Activated T-helper 1 cell treated with anti-CD3 and anti-CD28 coated beads, Interleukin-12 subunit alpha, Interleukin-12 subunit beta, Interleukin-2, Interleukin-4 antibody, amounts not matched to agents 30 ng/mL and 10 ng/mL and 1 ng/mL, durations not matched to agents 14 hours and 24 hours and 36 hours (primary cell): ENCODE results near the gene DCAF12. TPM values are rescaled to one million over a fixed set of nuclear protein-coding genes. Genes with fewer than 3 reads are reported as not detected.

ENCODE experiments used
- DNase-seq: peaks from one replicate; pipeline ENCODE4 v3.0.0; 2021; ENCODE audit warnings: low spot score
- H3K27ac Mint-ChIP-seq: one replicate; pipeline ENCODE4 v1.8.0; 2021; ENCODE audit warnings: mild to moderate bottlenecking, mixed read lengths
- H3K27me3 Mint-ChIP-seq: one replicate; pipeline ENCODE4 v1.8.0; 2022; ENCODE audit warnings: mild to moderate bottlenecking, moderate library complexity, mixed read lengths; ENCODE audit not compliant: insufficient read depth
- H3K36me3 Mint-ChIP-seq: one replicate; pipeline ENCODE4 v1.8.0; 2021; ENCODE audit warnings: low read depth, mixed read lengths
- H3K4me1 Mint-ChIP-seq: one replicate; pipeline ENCODE4 v1.8.0; 2021; ENCODE audit warnings: low read depth, mixed read lengths
- H3K4me3 Mint-ChIP-seq: one replicate; pipeline ENCODE4 v1.8.0; 2021; ENCODE audit warnings: mild to moderate bottlenecking, moderate library complexity, mixed read lengths
- H3K9me3 Mint-ChIP-seq: one replicate; pipeline ENCODE4 v1.8.0; 2021; ENCODE audit warnings: mixed read lengths
- intact Hi-C: fragments of 100-400 bp; cut with micrococcal nuclease; formaldehyde crosslinking; loops from one replicate; pipeline ENCODE4 v1.15.1; 2024
- total RNA-seq: library from RNA; stranded (reverse); gene quantifications from 2 replicates; pipeline ENCODE4 v1.2.3, GENCODE V29; 2022

Gene DCAF12
- total RNA-seq = 49.7 and 52.8 TPM in 2 replicates

- Mint-ChIP-seq H3K27ac (peak within 1 kb of the TSS; percentile 96), H3K4me3 (peak within 1 kb of the TSS; percentile 96), H3K36me3 (peaks cover 30% of the 10 kb centered on the region), H3K27me3 (no peaks in the 10 kb centered on the region), H3K9me3 (no peaks in the 10 kb centered on the region), H3K4me1 (peaks cover 43% of the 10 kb centered on the region)
- intact Hi-C loops = loop anchor here (1.0 to 10.0 kb wide), 10 partner anchors 34 to 858 kb away; partner anchors contain the start of genes DNAI1, DNAJB5, FAM219A and KIF24
- peak; percentile 89 for DNase-seq
Measured at GRCh38 chr9:34126207-34127034, at the start of gene DCAF12. Gene DCAF12 (minus strand): TSS chr9:34126698. CDS start chr9:34126431, 267 bp downstream.

- Mint-ChIP-seq H3K4me1 (peaks cover 12% of the 10 kb centered on the region), H3K27ac (no peak overlapping the region), H3K9me3 (no peaks in the 10 kb centered on the region), H3K27me3 (peaks cover 2% of the 10 kb centered on the region), H3K36me3 (peaks cover 6% of the 10 kb centered on the region), H3K4me3 (peak overlapping the region; percentile 45)
- intact Hi-C loops = loop anchor here (5.0 kb wide), 1 partner anchor 1624 kb away; the partner anchor contains the start of genes SMIM27 and TOPORS
- DNase-seq = no peak
Measured at GRCh38 chr9:34176089-34176488, 49.6 kb upstream of the DCAF12 start.

- intact Hi-C loops = no loop called here
- H3K36me3 Mint-ChIP-seq = no peaks in the 10 kb centered on the region
- H3K27ac Mint-ChIP-seq = peak overlapping the region; percentile 67
- H3K27me3 Mint-ChIP-seq = peaks cover 2% of the 10 kb centered on the region
- peak; percentile 48 for DNase-seq
- H3K9me3 Mint-ChIP-seq = no peaks in the 10 kb centered on the region
- H3K4me1 Mint-ChIP-seq = peaks cover 12% of the 10 kb centered on the region
- no peak overlapping the region for H3K4me3 Mint-ChIP-seq
Measured at GRCh38 chr9:34171753-34172535, 45.4 kb upstream of the DCAF12 start.

GRCh38 chr9:34170237-34170991 is 43.9 kb upstream of the DCAF12 start:
- Mint-ChIP-seq H3K36me3 (no peaks in the 10 kb centered on the region), H3K9me3 (no peaks in the 10 kb centered on the region), H3K4me3 (no peak overlapping the region), H3K27ac (no peak overlapping the region), H3K4me1 (peaks cover 7% of the 10 kb centered on the region), H3K27me3 (peaks cover 2% of the 10 kb centered on the region)
- no peak for DNase-seq
- intact Hi-C loops = no loop called here

- DNase-seq = no peak
- Mint-ChIP-seq H3K9me3 (no peaks in the 10 kb centered on the region), H3K4me3 (no peak overlapping the region), H3K27me3 (peaks cover 2% of the 10 kb centered on the region), H3K27ac (no peak overlapping the region), H3K4me1 (peaks cover 7% of the 10 kb centered on the region), H3K36me3 (no peaks in the 10 kb centered on the region)
- intact Hi-C loops = no loop called here
Measured at GRCh38 chr9:34169125-34169524, 42.6 kb upstream of the DCAF12 start.

GRCh38 chr9:34163434-34163833 is 36.9 kb upstream of the DCAF12 start:
- no peaks in the 10 kb centered on the region for H3K9me3 Mint-ChIP-seq
- H3K4me3 Mint-ChIP-seq = no peak overlapping the region
- intact Hi-C loops = no loop called here
- H3K36me3 Mint-ChIP-seq = no peaks in the 10 kb centered on the region
- H3K4me1 Mint-ChIP-seq = no peaks in the 10 kb centered on the region
- DNase-seq = no peak
- H3K27me3 Mint-ChIP-seq = peaks cover 7% of the 10 kb centered on the region
- H3K27ac Mint-ChIP-seq = no peak overlapping the region

GRCh38 chr9:34158362-34158869 is 31.9 kb upstream of the DCAF12 start:
- Mint-ChIP-seq H3K4me1 (no peaks in the 10 kb centered on the region), H3K27ac (no peak overlapping the region)
- no peak for DNase-seq

GRCh38 chr9:34157898-34158297 is 31.4 kb upstream of the DCAF12 start:
- intact Hi-C loops = no loop called here
- Mint-ChIP-seq H3K4me1 (no peaks in the 10 kb centered on the region), H3K27ac (no peak overlapping the region), H3K36me3 (no peaks in the 10 kb centered on the region), H3K27me3 (peaks cover 10% of the 10 kb centered on the region), H3K4me3 (no peak overlapping the region), H3K9me3 (no peaks in the 10 kb centered on the region)
- no peak for DNase-seq

More at GRCh38 chr9:34158362-34158869, 31.9 kb upstream of the DCAF12 start:
- Mint-ChIP-seq H3K36me3 (no peaks in the 10 kb centered on the region), H3K9me3 (no peaks in the 10 kb centered on the region), H3K27me3 (peaks cover 8% of the 10 kb centered on the region), H3K4me3 (no peak overlapping the region)
- intact Hi-C loops = no loop called here

GRCh38 chr9:34157318-34157717 is 30.8 kb upstream of the DCAF12 start:
- no peaks in the 10 kb centered on the region for H3K9me3 Mint-ChIP-seq
- DNase-seq = no peak
- H3K4me1 Mint-ChIP-seq = no peaks in the 10 kb centered on the region
- H3K27me3 Mint-ChIP-seq = peaks cover 10% of the 10 kb centered on the region
- no peak overlapping the region for H3K4me3 Mint-ChIP-seq
- no peaks in the 10 kb centered on the region for H3K36me3 Mint-ChIP-seq
- intact Hi-C loops = no loop called here
- H3K27ac Mint-ChIP-seq = no peak overlapping the region

GRCh38 chr9:34154057-34154456 is 27.6 kb upstream of the DCAF12 start:
- no peak for DNase-seq
- H3K27ac Mint-ChIP-seq = no peak overlapping the region
- no peak overlapping the region for H3K4me3 Mint-ChIP-seq
- no peaks in the 10 kb centered on the region for H3K4me1 Mint-ChIP-seq
- no peaks in the 10 kb centered on the region for H3K36me3 Mint-ChIP-seq
- peaks cover 5% of the 10 kb centered on the region for H3K27me3 Mint-ChIP-seq
- intact Hi-C loops = no loop called here
- no peaks in the 10 kb centered on the region for H3K9me3 Mint-ChIP-seq

- intact Hi-C loops = no loop called here
Measured at GRCh38 chr9:34151398-34151797, 24.9 kb upstream of the DCAF12 start.

GRCh38 chr9:34145165-34145564 is 18.7 kb upstream of the DCAF12 start:
- intact Hi-C loops = no loop called here
- Mint-ChIP-seq H3K27me3 (no peaks in the 10 kb centered on the region), H3K36me3 (no peaks in the 10 kb centered on the region), H3K9me3 (no peaks in the 10 kb centered on the region), H3K4me3 (no peak overlapping the region), H3K27ac (no peak overlapping the region), H3K4me1 (no peaks in the 10 kb centered on the region)
- no peak for DNase-seq

More at GRCh38 chr9:34151398-34151797, 24.9 kb upstream of the DCAF12 start:
- Mint-ChIP-seq H3K4me1 (no peaks in the 10 kb centered on the region), H3K36me3 (no peaks in the 10 kb centered on the region), H3K27ac (no peak overlapping the region), H3K9me3 (no peaks in the 10 kb centered on the region), H3K4me3 (no peak overlapping the region), H3K27me3 (peaks cover 5% of the 10 kb centered on the region)
- no peak for DNase-seq
